Ectodermal cell (in vitro differentiated cells): ENCODE measurements around the gene SMIM45.

Experiments used
- H3K27ac ChIP-seq: 2 replicates; pipeline ENCODE4 v1.7.0; 2013; ENCODE audit warnings: mild to moderate bottlenecking, low read depth, low read length; ENCODE audit not compliant: insufficient read depth, poor library complexity, severe bottlenecking
- H3K27me3 ChIP-seq: 2 replicates; pipeline ENCODE4 v1.7.0; 2013; ENCODE audit warnings: mild to moderate bottlenecking, low read length; ENCODE audit not compliant: insufficient read depth, control insufficient read depth, poor library complexity, severe bottlenecking
- H3K36me3 ChIP-seq: one replicate; pipeline ENCODE4 v1.7.0; 2013; ENCODE audit warnings: low read length; ENCODE audit not compliant: control insufficient read depth, insufficient read depth
- H3K4me1 ChIP-seq: one replicate; pipeline ENCODE4 v1.7.0; 2013; ENCODE audit warnings: low read length; ENCODE audit not compliant: control insufficient read depth, insufficient read depth
- H3K4me3 ChIP-seq: 2 replicates; pipeline ENCODE4 v1.7.0; 2013; ENCODE audit warnings: low read depth, low read length, control low read depth; ENCODE audit not compliant: insufficient read depth
- H3K9me3 ChIP-seq: 2 replicates; pipeline ENCODE4 v1.7.0; 2013; ENCODE audit warnings: mild to moderate bottlenecking, low read length, moderate library complexity; ENCODE audit not compliant: control insufficient read depth
- WGBS, 2 experiments: methylation state at CpG; one replicate each; pipeline ENCODE4 v1.1.7; 2013; ENCODE audit warnings: missing lambda C conversion rate in 2 of 2; 5-methylcytosine and 5-hydroxymethylcytosine counted together

SMIM45 gene

GRCh38 chr22:41910050-41911000 is 41.6 kb upstream of the SMIM45 start:
- Histone ChIP-seq H3K36me3 (no peaks in the 10 kb centered on the region), H3K9me3 (no peaks in the 10 kb centered on the region), H3K4me3 (no peak overlapping the region), H3K27ac (no peak overlapping the region), H3K27me3 (peaks cover 74% of the 10 kb centered on the region), H3K4me1 (peaks cover 8% of the 10 kb centered on the region)
- 4 to 5% methylated on average over 112 of the region's 112 CpGs for WGBS, 2 experiments

DNA sequence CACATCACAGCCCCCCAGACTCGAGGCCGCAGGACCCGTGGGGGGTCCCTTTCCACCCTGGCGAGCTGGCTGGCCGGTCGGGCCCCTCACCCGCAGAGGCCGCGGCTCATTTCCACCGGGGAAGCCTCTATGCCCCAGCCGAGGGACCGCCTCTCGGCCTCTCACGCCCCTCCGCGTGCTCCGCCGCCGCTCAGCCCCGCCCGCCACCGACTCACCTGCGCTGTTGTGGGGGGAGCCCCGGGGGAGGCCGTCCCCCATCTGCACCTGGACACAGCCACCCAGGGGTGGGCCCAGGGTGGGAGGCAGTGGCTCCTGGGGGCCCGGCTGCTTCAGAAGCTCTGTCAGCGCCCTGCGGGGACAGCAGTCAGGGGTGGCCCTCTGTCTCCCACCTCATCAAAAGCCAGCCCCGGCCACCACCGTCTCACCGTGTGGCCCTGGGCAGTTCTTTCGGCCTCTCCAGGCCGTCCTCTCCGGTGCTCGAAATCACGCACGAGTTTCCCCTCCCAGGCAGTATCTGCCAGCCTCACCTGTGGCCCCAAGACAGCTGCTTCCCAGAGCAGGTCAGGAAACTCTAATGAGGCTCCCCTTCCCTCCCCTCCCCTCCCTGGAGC is 40.8 kb upstream of the SMIM45 start:
- H3K4me1 ChIP-seq: peaks cover 8% of the 10 kb centered on the region
- H3K27ac ChIP-seq: no peak overlapping the region
- WGBS, 2 experiments: 19 to 22% methylated on average over 37 of the region's 37 CpGs
- no peaks in the 10 kb centered on the region for H3K36me3 ChIP-seq
- no peaks in the 10 kb centered on the region for H3K9me3 ChIP-seq
- H3K4me3 ChIP-seq: no peak overlapping the region
- H3K27me3 ChIP-seq: peaks cover 82% of the 10 kb centered on the region

GRCh38 chr22:41912338-41913039 is 39.5 kb upstream of the SMIM45 start:
- WGBS, 2 experiments: 77 to 81% methylated on average over 9 of the region's 9 CpGs
- Histone ChIP-seq H3K9me3 (no peaks in the 10 kb centered on the region), H3K27ac (no peak overlapping the region), H3K27me3 (peaks cover 96% of the 10 kb centered on the region), H3K4me3 (no peak overlapping the region), H3K4me1 (peaks cover 8% of the 10 kb centered on the region), H3K36me3 (no peaks in the 10 kb centered on the region)

DNA sequence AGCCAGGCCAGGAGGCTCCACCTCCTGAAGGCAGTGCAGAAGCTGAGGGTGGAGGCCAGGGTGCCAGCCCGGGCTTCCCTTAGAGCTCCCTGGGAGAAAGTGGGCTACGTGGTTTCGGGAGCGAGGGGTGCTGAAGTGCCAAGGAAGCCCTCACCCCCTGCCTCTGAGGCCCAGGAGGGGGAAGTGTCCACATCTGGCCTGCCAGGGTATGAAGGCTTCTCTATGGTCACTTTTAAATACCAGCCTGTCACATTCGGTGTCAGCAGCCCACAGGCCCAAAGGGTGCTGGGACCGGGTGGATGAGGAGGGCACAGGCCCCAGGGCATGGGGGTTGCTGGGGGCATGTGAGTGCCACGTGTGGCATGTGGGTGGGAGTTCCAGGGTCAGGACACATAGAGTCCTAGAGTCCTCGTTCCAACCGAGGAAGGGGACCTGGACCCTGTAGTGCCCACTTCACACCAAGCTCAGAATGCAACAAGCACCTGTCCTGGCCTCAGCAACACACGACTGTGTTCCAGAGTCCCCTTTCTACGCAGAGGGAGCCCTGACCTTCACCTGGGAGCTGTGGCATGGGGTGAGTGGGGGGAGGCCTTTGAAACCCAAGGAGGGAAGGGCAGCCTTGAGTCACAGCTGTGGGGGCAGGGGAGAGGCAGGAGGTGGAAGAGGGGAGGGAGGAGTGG is 38.8 kb upstream of the SMIM45 start:
- WGBS, 2 experiments: 60 to 61% methylated on average over 11 of the region's 11 CpGs
- Histone ChIP-seq H3K4me3 (no peak overlapping the region), H3K27me3 (peaks cover 100% of the 10 kb centered on the region), H3K27ac (no peak overlapping the region), H3K9me3 (no peaks in the 10 kb centered on the region), H3K36me3 (no peaks in the 10 kb centered on the region), H3K4me1 (peaks cover 8% of the 10 kb centered on the region)

DNA sequence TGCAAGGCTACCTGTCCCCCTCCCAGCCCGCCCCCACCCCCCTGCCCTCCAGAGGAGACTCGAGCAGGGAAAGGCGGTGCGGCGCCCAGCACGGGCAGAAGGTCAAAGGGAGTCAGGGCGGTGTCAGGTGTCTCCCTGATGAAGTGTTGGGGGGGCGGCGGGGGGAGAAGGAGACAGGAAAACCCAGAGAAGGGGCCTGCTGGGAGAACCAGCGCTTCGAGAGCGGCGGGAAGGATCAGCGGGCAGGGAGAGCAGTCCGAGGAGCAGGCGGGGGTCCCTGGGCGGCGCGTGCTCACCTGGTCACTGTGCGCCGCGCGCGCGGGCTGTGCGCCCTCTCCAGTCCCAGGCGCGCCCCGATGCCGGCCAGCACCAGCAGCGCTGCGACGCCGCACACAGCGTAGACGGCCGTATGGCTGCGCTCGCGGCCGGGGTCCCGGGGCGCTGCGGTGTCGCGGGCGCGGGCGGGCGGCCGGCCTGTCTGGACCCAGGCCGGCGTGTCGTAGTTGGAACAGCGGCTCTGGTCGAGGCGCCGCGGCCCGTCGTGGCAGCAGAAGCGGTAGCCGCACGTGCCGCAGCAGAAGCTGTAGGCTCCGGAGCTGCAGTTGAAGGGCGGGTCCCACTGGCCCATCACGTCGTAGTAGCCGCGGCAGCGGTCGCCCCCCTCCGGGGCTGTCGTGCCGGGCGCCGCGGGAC is 38.0 kb upstream of the SMIM45 start:
- H3K4me3 ChIP-seq: no peak overlapping the region
- WGBS, 2 experiments: 2% methylated on average over 79 of the region's 79 CpGs
- H3K27me3 ChIP-seq: peaks cover 100% of the 10 kb centered on the region

GRCh38 chr22:41914611-41915034 is 37.3 kb upstream of the SMIM45 start:
- WGBS, 2 experiments: 1 to 2% methylated on average over 67 of the region's 67 CpGs
- Histone ChIP-seq H3K4me1 (peaks cover 8% of the 10 kb centered on the region), H3K27ac (no peak overlapping the region), H3K9me3 (no peaks in the 10 kb centered on the region), H3K36me3 (no peaks in the 10 kb centered on the region), H3K27me3 (peaks cover 100% of the 10 kb centered on the region), H3K4me3 (no peak overlapping the region)

More for the DNA sequence above, 38.0 kb upstream of the SMIM45 start:
- H3K9me3 ChIP-seq: no peaks in the 10 kb centered on the region
- H3K36me3 ChIP-seq: no peaks in the 10 kb centered on the region
- peaks cover 8% of the 10 kb centered on the region for H3K4me1 ChIP-seq
- no peak overlapping the region for H3K27ac ChIP-seq

GRCh38 chr22:41915035-41915785 is 36.7 kb upstream of the SMIM45 start, which contains the start of gene SHISA8:
Gene SHISA8, minus strand, starts transcription at chr22:41915074. Its CDS starts 407 bp downstream, at chr22:41914667.
- H3K4me3 ChIP-seq: no peak within 1 kb of the TSS
- H3K4me1 ChIP-seq: peaks cover 8% of the 10 kb centered on the region
- H3K9me3 ChIP-seq: no peaks in the 10 kb centered on the region
- H3K27me3 ChIP-seq: peaks cover 100% of the 10 kb centered on the region
- no peak within 1 kb of the TSS for H3K27ac ChIP-seq
- H3K36me3 ChIP-seq: no peaks in the 10 kb centered on the region
- 4 to 5% methylated on average over 63 of the region's 63 CpGs for WGBS, 2 experiments

DNA sequence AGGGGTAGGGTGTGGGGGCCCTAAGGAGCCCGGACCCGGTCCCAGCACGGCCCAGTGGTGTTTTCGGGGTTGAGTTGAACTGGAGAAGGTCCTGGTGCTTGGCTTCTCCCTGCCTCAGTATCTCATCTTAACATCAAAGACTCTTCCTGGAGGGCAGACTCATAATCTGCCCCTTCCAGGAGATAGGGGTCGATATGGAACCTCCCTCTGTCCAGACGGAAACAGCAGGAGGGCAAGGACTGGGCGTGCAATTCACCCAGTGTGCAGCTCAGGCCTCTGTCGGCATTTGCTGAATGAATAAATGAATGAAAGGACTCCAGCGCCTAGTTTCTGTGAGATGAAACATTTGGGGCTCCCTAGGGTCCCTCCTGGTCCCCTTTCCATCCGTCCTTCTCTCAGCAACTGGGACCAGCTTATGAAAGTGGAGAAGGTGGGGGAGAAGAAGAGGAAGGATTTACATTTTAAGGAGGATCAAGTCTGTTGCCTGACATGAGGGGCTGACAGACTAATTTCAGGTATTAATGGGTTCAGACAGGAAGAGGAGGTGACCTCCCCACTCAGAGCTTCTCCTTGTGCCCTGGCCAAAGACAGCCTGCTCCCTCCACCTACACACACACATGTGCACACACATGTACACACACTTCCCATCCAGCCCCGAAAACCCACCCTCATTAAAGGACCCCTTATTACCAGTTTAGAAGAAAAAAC is 36.0 kb upstream of the SMIM45 start:
- Histone ChIP-seq H3K4me3 (no peak overlapping the region), H3K4me1 (peaks cover 4% of the 10 kb centered on the region), H3K36me3 (no peaks in the 10 kb centered on the region), H3K9me3 (no peaks in the 10 kb centered on the region), H3K27ac (no peak overlapping the region), H3K27me3 (peaks cover 100% of the 10 kb centered on the region)
- WGBS, 2 experiments: 29 to 30% methylated on average over 11 of the region's 11 CpGs
